HepG2 (cell line): ENCODE measurements around the gene SMAD3. TPM values are rescaled to one million over a fixed set of nuclear protein-coding genes. Genes with fewer than 3 reads are reported as not detected.

Source experiments
- EED ChIP-seq: sonication (generic); formaldehyde crosslinking; IDR thresholded peaks from 2 replicates; pipeline ENCODE4 v1.5.0; 2020; ENCODE audit warnings: mild to moderate bottlenecking, missing genetic modification reagents
- EHMT2 ChIP-seq: fragments of 200-600 bp; sonication (generic); IDR thresholded peaks from 2 replicates; pipeline ENCODE4 v1.7.0; 2017; ENCODE audit warnings: antibody characterized with exemption, low read depth, low read length, borderline replicate concordance
- ELK4 ChIP-seq: sonication (generic); formaldehyde crosslinking; IDR thresholded peaks from 2 replicates; pipeline ENCODE4 v1.9.0; 2021; ENCODE audit warnings: missing genetic modification reagents, borderline replicate concordance
- FOXA1 ChIP-seq, 2 experiments: fragments of 450-650 bp in 1 of 2; sonication (generic) in 1 of 2; formaldehyde crosslinking in 1 of 2; IDR thresholded peaks; 2 replicates each; pipeline versions ENCODE4 v1.4.0 to v1.6.1; 2016 to 2020; ENCODE audit warnings: missing genetic modification reagents in 1 of 2
- GABPA ChIP-seq, 2 experiments: IDR thresholded peaks; 2 replicates each; pipeline ENCODE4 v1.6.1; 2011 to 2016; ENCODE audit warnings: low read depth in 2 of 2, low read length in 1 of 2, missing biosample characterization in 1 of 2, missing genetic modification characterization in 1 of 2
- GZF1 ChIP-seq: sonication (generic); formaldehyde crosslinking; IDR thresholded peaks from 2 replicates; pipeline ENCODE4 v1.5.1; 2020; ENCODE audit warnings: mild to moderate bottlenecking, missing genetic modification reagents
- HOXD1 ChIP-seq: sonication (generic); formaldehyde crosslinking; IDR thresholded peaks from 2 replicates; pipeline ENCODE4 v1.5.0; 2020; ENCODE audit warnings: missing genetic modification reagents
- ISX ChIP-seq: sonication (generic); formaldehyde crosslinking; conservative IDR thresholded peaks from 2 replicates; pipeline ENCODE4 v1.5.0; 2020; ENCODE audit warnings: missing genetic modification reagents
- MAF1 ChIP-seq: sonication (generic); formaldehyde crosslinking; IDR thresholded peaks from 2 replicates; pipeline ENCODE4 v1.5.0; 2020; ENCODE audit warnings: missing genetic modification reagents, borderline replicate concordance
- MLX ChIP-seq: IDR thresholded peaks from 2 replicates; pipeline ENCODE4 v1.6.1; 2016
- MYC ChIP-seq: sonication (generic); formaldehyde crosslinking; IDR thresholded peaks from 2 replicates; pipeline ENCODE4 v1.9.0; 2021; ENCODE audit warnings: missing genetic modification reagents, borderline replicate concordance
- NFRKB ChIP-seq: fragments of 450-650 bp; IDR thresholded peaks from 2 replicates; pipeline ENCODE4 v1.6.1; 2017
- POGZ ChIP-seq: sonication (generic); formaldehyde crosslinking; IDR thresholded peaks from 2 replicates; pipeline ENCODE4 v1.4.0; 2020; ENCODE audit warnings: mild to moderate bottlenecking, missing genetic modification reagents
- SKI ChIP-seq: fragments of 450-650 bp; IDR thresholded peaks from one replicate; pipeline ENCODE4 v1.6.1; 2018; ENCODE audit warnings: mild to moderate bottlenecking; ENCODE audit not compliant: partially characterized antibody
- SSRP1 ChIP-seq: IDR thresholded peaks from 2 replicates; pipeline ENCODE4 v1.6.1; 2016; ENCODE audit warnings: control low read depth
- TMF1 ChIP-seq: sonication (generic); formaldehyde crosslinking; IDR thresholded peaks from 2 replicates; pipeline ENCODE4 v1.8.1; 2022; ENCODE audit warnings: low read depth, missing genetic modification reagents
- ZFY ChIP-seq: sonication (generic); formaldehyde crosslinking; IDR thresholded peaks from 2 replicates; pipeline ENCODE4 v1.4.0; 2020; ENCODE audit warnings: missing genetic modification reagents
- ZMAT3 ChIP-seq: sonication (generic); formaldehyde crosslinking; conservative IDR thresholded peaks from 2 replicates; pipeline ENCODE4 v1.7.0; 2021; ENCODE audit warnings: missing genetic modification reagents
- ZNF550 ChIP-seq: sonication (generic); formaldehyde crosslinking; IDR thresholded peaks from 2 replicates; pipeline ENCODE4 v1.4.0; 2020; ENCODE audit warnings: mild to moderate bottlenecking, missing genetic modification reagents, borderline replicate concordance
- ZNF772 ChIP-seq: sonication (generic); formaldehyde crosslinking; IDR thresholded peaks from 2 replicates; pipeline ENCODE4 v1.5.0; 2020; ENCODE audit warnings: mild to moderate bottlenecking, missing genetic modification reagents
- ZNF777 ChIP-seq: sonication (generic); formaldehyde crosslinking; IDR thresholded peaks from 2 replicates; pipeline ENCODE4 v1.4.0; 2020; ENCODE audit warnings: missing genetic modification reagents
- ZNF784 ChIP-seq: sonication (generic); formaldehyde crosslinking; IDR thresholded peaks from 2 replicates; pipeline ENCODE4 v1.5.1; 2020; ENCODE audit warnings: missing genetic modification reagents, mild to moderate bottlenecking, borderline replicate concordance
- polyA plus RNA-seq, 8 experiments: library from polyadenylated mRNA; depleted of rRNA in 3 of 8; stranded (reverse) in 7 of 8; unstranded in 1 of 8; fragments of >200 nt; fragmentation: Illumina TruSeq in 4 of 8; extraction: Trizol in 4 of 8; gene quantifications; 2 replicates each; pipeline versions ENCODE4 v1.2.1 to v1.2.3, GENCODE V29; 2011 to 2016; ENCODE audit warnings: low read depth in 4 of 8, missing spikeins in 1 of 8, mixed read lengths in 1 of 8; ENCODE audit not compliant: insufficient read depth in 1 of 8
- total RNA-seq, 5 experiments: library from RNA; depleted of rRNA; stranded (reverse); fragments of >200 nt; fragmentation: Illumina TruSeq; extraction: Trizol; gene quantifications; 2 replicates each; pipeline ENCODE4 v1.2.3, GENCODE V29; 2016; ENCODE audit warnings: low read depth in 1 of 5
- TF ChIP-seq, protein P1 (sequence below): sonication (generic); formaldehyde crosslinking; IDR thresholded peaks from 2 replicates; pipeline ENCODE4 v1.8.0; 2022; ENCODE audit warnings: mild to moderate bottlenecking, missing genetic modification reagents, borderline replicate concordance
- TF ChIP-seq, protein P2 (sequence below): sonication (generic); formaldehyde crosslinking; IDR thresholded peaks from 2 replicates; pipeline ENCODE4 v1.5.0; 2020; ENCODE audit warnings: missing genetic modification reagents, mild to moderate bottlenecking, borderline replicate concordance

SMAD3 gene
- total and polyA plus RNA-seq, 2 of the 13 experiments (the other 11 are each of a cell fraction or from before 2014, with no cell fraction given), result 8.6 to 56.3 TPM

DNA sequence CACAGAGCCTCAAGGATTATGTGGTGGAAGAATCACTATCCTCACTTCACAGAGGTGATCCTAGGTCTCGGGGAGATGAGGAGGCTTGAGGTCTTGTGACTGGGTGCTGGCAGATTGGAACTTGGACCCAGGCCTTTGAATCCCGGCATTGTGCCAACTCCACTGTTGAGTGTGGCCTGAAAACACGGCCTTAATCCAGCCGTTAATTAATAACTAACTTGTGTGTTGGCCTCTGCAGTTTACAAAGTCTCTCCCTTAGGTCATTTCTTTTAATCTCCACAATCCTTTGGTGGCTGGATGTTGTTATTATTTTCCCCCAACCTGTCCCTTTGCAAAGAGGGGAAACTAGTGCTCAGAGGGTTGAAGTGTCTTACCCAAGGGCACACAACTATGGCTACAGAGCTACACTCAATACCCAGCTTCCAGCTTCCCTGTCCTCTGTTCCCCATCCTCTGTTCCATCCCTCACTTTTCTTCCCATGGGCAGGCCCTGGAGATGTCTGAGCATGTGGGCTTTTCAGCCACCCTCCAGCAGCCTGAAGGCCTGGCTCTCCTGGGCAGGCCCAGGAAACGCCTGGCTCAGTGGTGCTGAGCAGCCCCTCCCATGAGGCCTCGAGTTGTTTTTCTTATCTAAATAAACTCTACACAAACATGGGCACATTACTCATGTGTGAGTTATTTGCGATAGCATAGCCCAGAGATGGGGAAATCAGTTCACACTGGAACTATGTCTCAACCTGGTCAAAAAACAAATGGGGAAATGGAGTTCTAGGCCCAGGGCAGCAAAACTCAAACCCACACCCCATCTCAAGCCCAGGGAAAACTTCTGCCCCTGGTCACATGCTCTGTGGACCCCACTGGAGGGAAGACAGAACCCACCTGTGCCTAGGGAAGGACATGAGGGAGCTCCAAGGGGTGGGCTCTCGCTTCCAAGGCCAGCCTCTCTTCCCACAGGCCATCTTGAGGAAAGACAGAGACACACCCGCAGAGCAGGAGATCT, 16.8 kb upstream of the SMAD3 start (continued):
- TF ChIP-seq, protein P1, sequence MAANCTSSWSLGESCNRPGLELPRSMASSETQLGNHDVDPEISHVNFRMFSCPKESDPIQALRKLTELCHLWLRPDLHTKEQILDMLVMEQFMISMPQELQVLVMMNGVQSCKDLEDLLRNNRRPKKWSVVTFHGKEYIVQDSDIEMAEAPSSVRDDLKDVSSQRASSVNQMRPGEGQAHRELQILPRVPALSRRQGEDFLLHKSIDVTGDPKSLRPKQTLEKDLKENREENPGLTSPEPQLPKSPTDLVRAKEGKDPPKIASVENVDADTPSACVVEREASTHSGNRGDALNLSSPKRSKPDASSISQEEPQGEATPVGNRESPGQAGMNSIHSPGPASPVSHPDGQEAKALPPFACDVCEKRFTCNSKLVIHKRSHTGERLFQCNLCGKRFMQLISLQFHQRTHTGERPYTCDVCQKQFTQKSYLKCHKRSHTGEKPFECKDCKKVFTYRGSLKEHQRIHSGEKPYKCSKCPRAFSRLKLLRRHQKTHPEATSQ, result no peak
- no peak for TF ChIP-seq SKI
- no peak for TF ChIP-seq POGZ (CRISPR knock-in tag)
- TF ChIP-seq ZNF784 (CRISPR knock-in tag), result no peak
- peak; percentile 88 for TF ChIP-seq ZFY (CRISPR knock-in tag)
- TF ChIP-seq MLX, result 0 out of 2 replicates have a peak, but pooled peaks have one; percentile 56
- TF ChIP-seq, protein P2, sequence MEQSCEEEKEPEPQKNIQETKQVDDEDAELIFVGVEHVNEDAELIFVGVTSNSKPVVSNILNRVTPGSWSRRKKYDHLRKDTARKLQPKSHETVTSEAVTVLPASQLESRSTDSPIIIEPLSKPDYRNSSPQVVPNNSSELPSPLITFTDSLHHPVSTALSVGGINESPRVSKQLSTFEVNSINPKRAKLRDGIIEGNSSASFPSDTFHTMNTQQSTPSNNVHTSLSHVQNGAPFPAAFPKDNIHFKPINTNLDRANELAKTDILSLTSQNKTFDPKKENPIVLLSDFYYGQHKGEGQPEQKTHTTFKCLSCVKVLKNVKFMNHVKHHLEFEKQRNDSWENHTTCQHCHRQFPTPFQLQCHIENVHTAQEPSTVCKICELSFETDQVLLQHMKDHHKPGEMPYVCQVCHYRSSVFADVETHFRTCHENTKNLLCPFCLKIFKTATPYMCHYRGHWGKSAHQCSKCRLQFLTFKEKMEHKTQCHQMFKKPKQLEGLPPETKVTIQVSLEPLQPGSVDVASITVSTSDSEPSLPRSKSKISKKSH, result no peak
- TF ChIP-seq MYC (CRISPR knock-in tag), result peak; percentile 68; the same call in 1 of the 2 replicates
- TF ChIP-seq ZNF772 (CRISPR knock-in tag), result 0 out of 2 replicates have a peak, but pooled peaks have one; percentile 28
- peak; percentile 85 for TF ChIP-seq HOXD1 (CRISPR knock-in tag)
- no peak for TF ChIP-seq MAF1
- TF ChIP-seq ISX (CRISPR knock-in tag), result no peak
- no peak for TF ChIP-seq GABPA (IDR thresholded peaks at IDR 0.05; ENCODE audit: low read depth, low read length)
- TF ChIP-seq GABPA (CRISPR knock-in tag; IDR thresholded peaks at IDR 0.05; ENCODE audit: low read depth), result peak; percentile 44; the same call in 1 of the 2 replicates
- no peak for TF ChIP-seq ELK4
- TF ChIP-seq SSRP1 (CRISPR knock-in tag), result peak; percentile 98
- TF ChIP-seq FOXA1 (IDR thresholded peaks at IDR 0.05), result no peak; the same call in 1 of the 2 replicates
- peak; percentile 81 for TF ChIP-seq FOXA1 (CRISPR knock-in tag; IDR thresholded peaks at IDR 0.05)
- TF ChIP-seq ZNF550 (CRISPR knock-in tag), result no peak
- TF ChIP-seq EED, result no peak
- TF ChIP-seq NFRKB, result no peak
- TF ChIP-seq EHMT2, result no peak
- TF ChIP-seq ZNF777 (CRISPR knock-in tag), result 0 out of 2 replicates have a peak, but pooled peaks have one; percentile 52
- TF ChIP-seq TMF1 (CRISPR knock-in tag), result no peak
- 0 out of 2 replicates have a peak, but pooled peaks have one; percentile 3 for TF ChIP-seq ZMAT3 (CRISPR knock-in tag)
- TF ChIP-seq GZF1, result no peak
